GM12873 (cell line): ENCODE results near the gene ISLR.

Experiments
- CTCF ChIP-seq: IDR thresholded peaks from 2 replicates; pipeline ENCODE4 v1.5.1; 2012; ENCODE audit warnings: low read depth, mild to moderate bottlenecking, moderate library complexity, low read length, control low read depth; ENCODE audit not compliant: insufficient read depth; ENCODE audit errors: missing control alignments

The ISLR gene

GRCh38 chr15:74144153-74144775 lies 29.2 kb upstream of the ISLR start:
- TF ChIP-seq CTCF = peak; percentile 46

- TF ChIP-seq CTCF = no peak
Observed at GRCh38 chr15:74146277-74146800, 27.2 kb upstream of the ISLR start.

- no peak for TF ChIP-seq CTCF
Observed at GRCh38 chr15:74147051-74147450, 26.5 kb upstream of the ISLR start.

GRCh38 chr15:74155766-74156417 lies 17.6 kb upstream of the ISLR start:
- no peak for TF ChIP-seq CTCF

GRCh38 chr15:74156678-74157411 lies 16.7 kb upstream of the ISLR start:
- TF ChIP-seq CTCF = no peak

GRCh38 chr15:74157868-74158827 lies 15.4 kb upstream of the ISLR start:
- no peak for TF ChIP-seq CTCF
